Testis (tissue), 2 donors: Measurements from ENCODE around the gene AKNA.

Experiments used
- POLR2A ChIP-seq: fragments of 450-650 bp; IDR thresholded peaks from one replicate; pipeline ENCODE4 v1.6.1; 2017; ENCODE audit warnings: antibody characterized with exemption, mild to moderate bottlenecking, moderate library complexity
- TF ChIP-seq, protein P1 (sequence below), 3 experiments: fragments of 450-650 bp in 2 of 3; fragments of 200-600 bp in 1 of 3; sonication (generic) in 1 of 3; IDR thresholded peaks; one replicate each; pipeline ENCODE4 v1.5.1; 2016 to 2019; ENCODE audit warnings: antibody characterized with exemption in 3 of 3, mild to moderate bottlenecking in 2 of 3, moderate library complexity in 1 of 3

DNA sequence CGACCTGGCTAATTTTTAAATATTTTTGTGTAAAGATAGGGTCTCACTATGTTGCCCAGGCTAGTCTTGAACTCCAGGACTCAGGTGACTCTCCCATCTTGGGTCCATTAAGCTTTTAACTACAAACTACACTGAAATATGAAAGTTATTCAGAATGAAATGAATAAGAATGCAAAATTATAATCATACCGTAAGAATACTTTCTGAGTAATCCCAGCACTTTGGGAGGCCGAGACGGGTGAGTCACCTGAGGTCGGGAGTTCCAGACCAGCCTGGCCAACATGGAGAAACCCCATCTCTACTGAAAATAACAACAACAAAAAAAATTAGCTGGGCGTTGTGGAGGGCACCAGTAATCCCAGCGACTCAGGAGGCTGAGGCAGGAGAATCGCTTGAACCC is 66.0 kb downstream of the AKNA start:
- TF ChIP-seq, protein P1, sequence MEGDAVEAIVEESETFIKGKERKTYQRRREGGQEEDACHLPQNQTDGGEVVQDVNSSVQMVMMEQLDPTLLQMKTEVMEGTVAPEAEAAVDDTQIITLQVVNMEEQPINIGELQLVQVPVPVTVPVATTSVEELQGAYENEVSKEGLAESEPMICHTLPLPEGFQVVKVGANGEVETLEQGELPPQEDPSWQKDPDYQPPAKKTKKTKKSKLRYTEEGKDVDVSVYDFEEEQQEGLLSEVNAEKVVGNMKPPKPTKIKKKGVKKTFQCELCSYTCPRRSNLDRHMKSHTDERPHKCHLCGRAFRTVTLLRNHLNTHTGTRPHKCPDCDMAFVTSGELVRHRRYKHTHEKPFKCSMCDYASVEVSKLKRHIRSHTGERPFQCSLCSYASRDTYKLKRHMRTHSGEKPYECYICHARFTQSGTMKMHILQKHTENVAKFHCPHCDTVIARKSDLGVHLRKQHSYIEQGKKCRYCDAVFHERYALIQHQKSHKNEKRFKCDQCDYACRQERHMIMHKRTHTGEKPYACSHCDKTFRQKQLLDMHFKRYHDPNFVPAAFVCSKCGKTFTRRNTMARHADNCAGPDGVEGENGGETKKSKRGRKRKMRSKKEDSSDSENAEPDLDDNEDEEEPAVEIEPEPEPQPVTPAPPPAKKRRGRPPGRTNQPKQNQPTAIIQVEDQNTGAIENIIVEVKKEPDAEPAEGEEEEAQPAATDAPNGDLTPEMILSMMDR (IDR thresholded peaks at IDR 0.05) = no peak
- TF ChIP-seq POLR2A = no peak
